Testis (tissue), 3 donors: ENCODE data around the gene GLOD5. TPM values are rescaled to one million over a fixed set of nuclear protein-coding genes. Genes with fewer than 3 reads are reported as not detected.

Experiments used
- DNase-seq: peaks from one replicate; pipeline ENCODE4 v3.0.0-alpha.2; 2019
- H3K27ac ChIP-seq, 2 donors: fragments of 200-600 bp; sonication (generic); one replicate each; pipeline ENCODE4 v1.5.1; 2019
- H3K27me3 ChIP-seq: fragments of 200-600 bp; sonication (generic); one replicate; pipeline ENCODE4 v1.5.1; 2019
- H3K36me3 ChIP-seq: fragments of 200-600 bp; sonication (generic); one replicate; pipeline ENCODE4 v1.5.1; 2017; ENCODE audit warnings: low read depth; ENCODE audit errors: missing control alignments
- H3K4me1 ChIP-seq: fragments of 200-600 bp; sonication (generic); one replicate; pipeline ENCODE4 v1.5.1; 2019
- H3K4me3 ChIP-seq, 2 donors: fragments of 200-600 bp; sonication (generic); one replicate each; pipeline ENCODE4 v1.5.1; 2017 to 2019
- H3K9me3 ChIP-seq: fragments of 200-600 bp; sonication (generic); one replicate; pipeline ENCODE4 v1.5.1; 2017
- CTCF ChIP-seq, 3 experiments: fragments of 450-650 bp in 2 of 3; fragments of 200-600 bp in 1 of 3; sonication (generic) in 1 of 3; IDR thresholded peaks; one replicate each; pipeline ENCODE4 v1.5.1; 2016 to 2019; ENCODE audit warnings: antibody characterized with exemption in 3 of 3, mild to moderate bottlenecking in 2 of 3, moderate library complexity in 1 of 3
- POLR2A ChIP-seq: fragments of 450-650 bp; IDR thresholded peaks from one replicate; pipeline ENCODE4 v1.6.1; 2017; ENCODE audit warnings: antibody characterized with exemption, mild to moderate bottlenecking, moderate library complexity
- WGBS, 2 donors: methylation state at CpG; one replicate each; pipeline ENCODE4 v1.1.5; 2018; 5-methylcytosine and 5-hydroxymethylcytosine counted together
- intact Hi-C: fragments of 100-400 bp; cut with DNase I; formaldehyde crosslinking; loops from one replicate; pipeline ENCODE4 v1.15.1; 2023; ENCODE audit warnings: low total_unique reads
- polyA plus RNA-seq: library from polyadenylated mRNA; stranded (reverse); fragments of 350-450 nt; fragmentation: Illumina TruSeq; extraction: RNeasy Lipid Tissue Mini Kit (QIAGEN cat#74804); gene quantifications from one replicate; pipeline ENCODE4 v1.2.3, GENCODE V29; 2014; ENCODE audit warnings: low read depth, low replicate concordance; ENCODE audit not compliant: insufficient read depth
- total RNA-seq, 2 donors: library from RNA; depleted of rRNA; stranded (reverse); fragments of >200 nt; gene quantifications; one replicate each; pipeline ENCODE4 v1.2.3, GENCODE V29; 2016

The GLOD5 gene
- total and polyA plus RNA-seq, 3 donors from 2014 or later = 0.83 TPM; not detected in 2

DNA sequence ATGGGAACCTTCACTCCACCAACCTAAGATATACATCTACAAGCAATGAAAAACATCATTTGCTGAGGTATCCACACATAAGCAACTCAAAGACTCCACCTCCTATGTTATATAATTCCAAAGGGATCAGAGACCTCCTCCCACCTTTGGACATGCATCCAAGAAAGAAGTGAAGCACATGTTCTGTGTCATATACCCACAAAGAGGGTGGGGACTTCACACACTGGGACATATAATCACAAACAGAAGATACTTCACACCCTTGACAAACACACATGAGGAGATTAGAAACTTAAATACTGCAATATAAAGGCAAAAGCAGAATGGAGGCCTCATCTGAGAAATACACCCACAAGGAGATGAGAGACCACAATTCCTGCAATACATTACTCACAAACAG is 39.6 kb upstream of the GLOD5 start:
- no peaks in the 10 kb centered on the region for H3K4me1 ChIP-seq
- intact Hi-C loops = no loop called here
- no peaks in the 10 kb centered on the region for H3K27me3 ChIP-seq
- TF ChIP-seq CTCF (IDR thresholded peaks at IDR 0.05) (no peak), POLR2A (no peak)
- DNase-seq = no peak
- no peak overlapping the region for H3K4me3 ChIP-seq
- H3K9me3 ChIP-seq = no peaks in the 10 kb centered on the region
- no peak overlapping the region for H3K27ac ChIP-seq
- H3K36me3 ChIP-seq = no peaks in the 10 kb centered on the region

- no peak overlapping the region for H3K27ac ChIP-seq
- DNase-seq = no peak
- no peaks in the 10 kb centered on the region for H3K9me3 ChIP-seq
- H3K36me3 ChIP-seq = no peaks in the 10 kb centered on the region
- intact Hi-C loops = no loop called here
- TF ChIP-seq POLR2A (no peak), CTCF (IDR thresholded peaks at IDR 0.05) (no peak)
- no peaks in the 10 kb centered on the region for H3K4me1 ChIP-seq
- WGBS, 2 donors = 89 to 95% methylated on average over 2 of the region's 2 CpGs
- H3K27me3 ChIP-seq = no peaks in the 10 kb centered on the region
- no peak overlapping the region for H3K4me3 ChIP-seq
These were observed 35.0 kb upstream of the GLOD5 start for GRCh38 chrX:48726596-48726995.

- no peak for DNase-seq
- Histone ChIP-seq H3K4me1 (no peaks in the 10 kb centered on the region), H3K27ac (no peak overlapping the region), H3K36me3 (no peaks in the 10 kb centered on the region), H3K9me3 (no peaks in the 10 kb centered on the region), H3K4me3 (no peak overlapping the region), H3K27me3 (no peaks in the 10 kb centered on the region)
- intact Hi-C loops = no loop called here
- TF ChIP-seq CTCF (IDR thresholded peaks at IDR 0.05) (no peak), POLR2A (no peak)
These were observed 32.9 kb upstream of the GLOD5 start for GRCh38 chrX:48728653-48729052.

- intact Hi-C loops = no loop called here
- H3K36me3 ChIP-seq = no peaks in the 10 kb centered on the region
- TF ChIP-seq POLR2A (no peak), CTCF (IDR thresholded peaks at IDR 0.05) (no peak)
- no peaks in the 10 kb centered on the region for H3K4me1 ChIP-seq
- H3K9me3 ChIP-seq = no peaks in the 10 kb centered on the region
- no peak for DNase-seq
- no peak overlapping the region for H3K27ac ChIP-seq
- WGBS, 2 donors = 60 to 69% methylated on average over 1 of the region's 1 CpG
- H3K27me3 ChIP-seq = no peaks in the 10 kb centered on the region
- no peak overlapping the region for H3K4me3 ChIP-seq
These were observed 25.2 kb upstream of the GLOD5 start for GRCh38 chrX:48736303-48736702.

DNA sequence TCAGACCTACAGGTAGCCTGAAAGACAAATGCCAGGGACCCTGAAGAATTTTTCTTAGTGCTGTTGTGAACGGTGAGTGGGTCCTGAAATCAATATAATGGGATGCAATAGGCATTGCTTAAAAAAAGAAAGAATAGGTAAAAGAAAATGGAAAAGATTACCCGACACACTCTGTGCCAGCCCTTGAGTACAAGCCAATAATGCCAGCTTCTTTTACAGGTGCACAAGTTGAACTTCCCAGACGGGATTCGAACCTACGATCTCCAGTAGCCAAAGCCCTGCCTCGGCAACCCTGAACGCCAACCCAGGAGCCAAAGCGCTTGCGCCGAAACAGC is 24.7 kb upstream of the GLOD5 start:
- H3K36me3 ChIP-seq = no peaks in the 10 kb centered on the region
- no peaks in the 10 kb centered on the region for H3K9me3 ChIP-seq
- 3 to 4% methylated on average over 5 to 10 of the region's 10 CpGs for WGBS, 2 donors
- no peaks in the 10 kb centered on the region for H3K27me3 ChIP-seq
- no peaks in the 10 kb centered on the region for H3K4me1 ChIP-seq
- TF ChIP-seq CTCF (IDR thresholded peaks at IDR 0.05) = no peak
- H3K27ac ChIP-seq = peak overlapping the region in 1 of 2 donors; percentile 86
- intact Hi-C loops = no loop called here
- DNase-seq = no peak
- H3K4me3 ChIP-seq = peak overlapping the region; percentile 57 to 73
